ENCODE measurements around the gene STAC3.
A peak's percentile ranks its signal among the peaks of the same experiment; 100 is the strongest.

The STAC3 gene

GRCh38 chr12:57254506-57255280, 3.7 kb upstream of the STAC3 start:
- no peak for DNase-seq

- DNase-seq = no peak
Observed at GRCh38 chr12:57250541-57250940, 446 bp downstream of the STAC3 start.

- peak; percentile 75 to 85 (median 84) for DNase-seq
Observed at GRCh38 chr12:57248934-57249742, 1.8 kb downstream of the STAC3 start.

- no peak for DNase-seq
Observed at GRCh38 chr12:57247041-57247440, 3.9 kb downstream of the STAC3 start.

GRCh38 chr12:57244312-57244696, 6.7 kb downstream of the STAC3 start:
- no peak for DNase-seq

- peak; percentile 81 to 91 (median 87) for DNase-seq
Observed at GRCh38 chr12:57243521-57244311, 7.3 kb downstream of the STAC3 start.

- peak; percentile 54 to 77 (median 58) for DNase-seq
Observed at GRCh38 chr12:57242691-57243454, 8.1 kb downstream of the STAC3 start.

GRCh38 chr12:57242329-57242690, 8.7 kb downstream of the STAC3 start:
- DNase-seq = no peak

GRCh38 chr12:57241402-57242310, 9.3 kb downstream of the STAC3 start:
- DNase-seq = peak in 1 of 3 donors; percentile 40

- DNase-seq = no peak
Observed at GRCh38 chr12:57240926-57241401, 10.0 kb downstream of the STAC3 start.

- peak; percentile 82 to 88 (median 87) for DNase-seq
Observed at GRCh38 chr12:57240066-57240921, 10.7 kb downstream of the STAC3 start.

GRCh38 chr12:57239587-57240065, 11.4 kb downstream of the STAC3 start:
- no peak for DNase-seq

GRCh38 chr12:57238854-57239554, 12.0 kb downstream of the STAC3 start:
- peak; percentile 91 to 95 (median 95) for DNase-seq

- no peak for DNase-seq
Observed at GRCh38 chr12:57237932-57238853, 12.8 kb downstream of the STAC3 start.

- DNase-seq = no peak
Observed at GRCh38 chr12:57237596-57237931, 13.4 kb downstream of the STAC3 start.

GRCh38 chr12:57236925-57237595, 13.9 kb downstream of the STAC3 start:
- DNase-seq = no peak

- no peak for DNase-seq
Observed at GRCh38 chr12:57236201-57236924, 14.6 kb downstream of the STAC3 start.

All from suppressor macrophage treated with lipopolysaccharide for 1 hour (primary cell).